ENCODE results near the gene ABCD2.
"Not testable (repeated sequence)": the region's sequence is repeated elsewhere in the genome, so short reads cannot be mapped to it uniquely, and the experiment has no call there.

The ABCD2 gene

GRCh38 chr12:39533951-39534350 lies 85.7 kb downstream of the ABCD2 start:
- no peak for TF ChIP-seq ZNF274 (IDR thresholded peaks at IDR 0.05; ENCODE audit: low read depth, low read length)
- no peak overlapping the region for H3K4me3 ChIP-seq (ENCODE audit: low read length)

- TF ChIP-seq ZNF274 (IDR thresholded peaks at IDR 0.05; ENCODE audit: low read depth, low read length) = no peak
- no peak overlapping the region for H3K4me3 ChIP-seq (ENCODE audit: low read length)
Measured at GRCh38 chr12:39532448-39532847, 87.2 kb downstream of the ABCD2 start.

GRCh38 chr12:39526974-39527373 lies 92.6 kb downstream of the ABCD2 start:
- H3K4me3 ChIP-seq (ENCODE audit: low read length) = no peak overlapping the region
- TF ChIP-seq ZNF274 (IDR thresholded peaks at IDR 0.05; ENCODE audit: low read depth, low read length) = no peak

DNA sequence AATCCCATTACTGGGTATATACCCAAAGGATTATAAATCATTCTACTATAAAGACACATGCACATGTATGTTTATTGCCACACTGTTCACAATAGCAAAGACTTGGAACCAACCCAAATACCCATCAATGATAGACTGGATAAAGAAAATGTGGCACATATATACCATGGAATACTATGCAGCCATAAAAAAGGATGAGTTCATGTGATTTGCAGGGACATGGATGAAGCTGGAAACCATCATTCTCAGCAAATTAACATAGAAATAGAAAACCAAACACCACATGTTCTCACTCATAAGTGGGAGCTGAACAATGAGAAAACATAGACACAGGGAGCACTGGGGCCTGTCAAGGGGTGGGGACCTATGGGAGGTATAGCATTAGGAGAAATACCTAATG lies 97.4 kb downstream of the ABCD2 start:
- H3K4me3 ChIP-seq (ENCODE audit: low read length) = not testable (repeated sequence)

DNA sequence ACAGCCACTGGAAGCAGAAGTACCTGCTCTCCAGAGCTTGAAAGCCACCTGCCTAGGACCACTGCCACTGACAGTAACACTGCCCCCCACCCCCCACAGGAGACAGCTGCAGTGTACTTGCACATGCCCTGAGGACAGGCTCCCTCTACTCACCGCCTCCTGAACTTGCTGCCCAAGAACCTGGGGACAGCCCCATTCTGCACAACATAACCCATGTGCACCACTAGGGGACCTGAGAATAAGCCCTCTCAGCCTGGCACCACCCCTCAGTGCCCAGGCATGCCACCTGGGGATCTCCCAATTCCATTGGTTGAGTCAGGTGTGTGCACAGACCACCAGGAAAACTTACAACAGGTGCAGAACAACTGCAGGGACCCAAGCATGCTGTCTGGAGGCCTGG lies 109.6 kb downstream of the ABCD2 start:
- H3K4me3 ChIP-seq (ENCODE audit: low read length) = no peak overlapping the region
- no peak for TF ChIP-seq ZNF274 (IDR thresholded peaks at IDR 0.05; ENCODE audit: low read depth, low read length)

DNA sequence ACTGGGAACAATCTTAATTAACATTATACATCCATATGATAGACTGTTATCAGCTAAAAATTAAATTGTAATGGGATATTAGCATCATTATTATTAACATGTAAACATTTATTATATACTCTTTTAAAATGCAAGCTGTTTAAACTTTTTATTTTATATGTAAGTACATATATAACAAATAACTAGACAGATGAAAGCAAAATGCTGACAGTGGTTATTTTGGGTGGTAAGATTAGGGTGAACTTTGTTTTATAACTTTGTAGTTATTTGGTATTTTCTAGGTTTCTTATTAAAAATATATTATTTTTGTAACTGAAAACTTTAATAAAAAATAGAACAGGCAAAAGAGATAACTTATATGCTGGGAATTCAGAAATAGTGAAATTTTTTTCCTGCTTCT lies 114.0 kb downstream of the ABCD2 start:
- no peak overlapping the region for H3K4me3 ChIP-seq (ENCODE audit: low read length)
- TF ChIP-seq ZNF274 (IDR thresholded peaks at IDR 0.05; ENCODE audit: low read depth, low read length) = no peak

DNA sequence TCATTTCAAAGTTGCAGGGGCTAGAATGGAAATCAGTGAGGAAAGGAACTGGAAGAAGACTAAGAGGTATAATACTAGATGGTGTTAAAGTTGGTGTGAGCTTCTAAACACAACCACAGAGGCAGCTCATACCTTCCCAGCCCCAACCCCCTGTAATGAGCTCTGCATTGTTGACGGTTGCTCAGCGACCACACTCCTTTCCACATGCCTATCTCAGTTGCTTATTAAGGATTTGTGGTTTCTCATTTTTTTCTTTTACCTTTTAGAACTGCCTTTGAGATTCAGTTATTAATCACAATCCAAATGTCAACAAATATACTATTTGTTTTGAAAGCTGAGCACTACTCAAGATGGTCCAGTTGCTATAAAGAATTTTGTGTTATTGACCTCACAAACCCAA lies 114.6 kb downstream of the ABCD2 start:
- no peak overlapping the region for H3K4me3 ChIP-seq (ENCODE audit: low read length)
- no peak for TF ChIP-seq ZNF274 (IDR thresholded peaks at IDR 0.05; ENCODE audit: low read depth, low read length)

- no peak for TF ChIP-seq ZNF274 (IDR thresholded peaks at IDR 0.05; ENCODE audit: low read depth, low read length)
- no peak overlapping the region for H3K4me3 ChIP-seq (ENCODE audit: low read length)
Measured at GRCh38 chr12:39503439-39503838, 116.2 kb downstream of the ABCD2 start.

GRCh38 chr12:39502726-39503125 lies 116.9 kb downstream of the ABCD2 start:
- no peak for TF ChIP-seq ZNF274 (IDR thresholded peaks at IDR 0.05; ENCODE audit: low read depth, low read length)

More at GRCh38 chr12:39502726-39503125, 116.9 kb downstream of the ABCD2 start:
- no peak overlapping the region for H3K4me3 ChIP-seq (ENCODE audit: low read length)
